GM12891 (cell line): ENCODE data around the gene DMXL1. TPM values are rescaled to one million over a fixed set of nuclear protein-coding genes. Genes with fewer than 3 reads are reported as not detected.

Source experiments
- DNase-seq: peaks from one replicate; pipeline ENCODE4 v3.0.0; 2011; ENCODE audit warnings: low spot score; ENCODE audit not compliant: insufficient read length
- FAIRE-seq: peaks from 2 replicates; lab custom pipeline; 2011; peaks lifted over from hg19 to GRCh38; lab: Jason Lieb, UNC
- PAX5 ChIP-seq: IDR thresholded peaks from 2 replicates; pipeline ENCODE4 v1.6.1; 2011; ENCODE audit warnings: low read length, moderate library complexity, mild to moderate bottlenecking; ENCODE audit not compliant: insufficient read depth, severe bottlenecking
- POLR2A ChIP-seq: IDR thresholded peaks from 2 replicates; pipeline ENCODE4 v1.6.1; 2011; ENCODE audit warnings: low read depth, low read length, control low read depth
- POLR2AphosphoS5 ChIP-seq: IDR thresholded peaks from 2 replicates; pipeline ENCODE4 v1.6.1; 2011; ENCODE audit warnings: low read depth, low read length, control low read depth
- POU2F2 ChIP-seq: IDR thresholded peaks from 2 replicates; pipeline ENCODE4 v1.6.1; 2011; ENCODE audit warnings: low read depth, mild to moderate bottlenecking, control low read depth, low read length, moderate library complexity
- SPI1 ChIP-seq: IDR thresholded peaks from 2 replicates; pipeline ENCODE4 v1.6.1; 2011; ENCODE audit warnings: low read depth, low read length, control low read depth
- TAF1 ChIP-seq: IDR thresholded peaks from 2 replicates; pipeline ENCODE4 v1.6.1; 2011; ENCODE audit warnings: low read depth, low read length, control low read depth
- polyA plus RNA-seq: library from polyadenylated mRNA; unstranded; fragments of >200 nt; gene quantifications from one replicate; pipeline ENCODE4 v1.2.1, GENCODE V29; 2012; ENCODE audit warnings: low read depth, missing spikeins, inconsistent platforms; ENCODE audit not compliant: missing spikeins

DMXL1 gene
- 17.9 TPM for polyA plus RNA-seq

- FAIRE-seq (peak; percentile 91), DNase-seq (peak; percentile 44)
- TF ChIP-seq PAX5 (no peak), SPI1 (no peak), POU2F2 (no peak), POLR2AphosphoS5 (peak; percentile 70; the same call in 1 of the 2 replicates), POLR2A (peak; percentile 67), TAF1 (peak; percentile 50; the same call in 1 of the 2 replicates)
These were observed at the start of gene DMXL1 for GRCh38 chr5:119070828-119071560. Gene DMXL1 (plus strand): TSS chr5:119071087. CDS start chr5:119071570, 483 bp downstream.

DNA sequence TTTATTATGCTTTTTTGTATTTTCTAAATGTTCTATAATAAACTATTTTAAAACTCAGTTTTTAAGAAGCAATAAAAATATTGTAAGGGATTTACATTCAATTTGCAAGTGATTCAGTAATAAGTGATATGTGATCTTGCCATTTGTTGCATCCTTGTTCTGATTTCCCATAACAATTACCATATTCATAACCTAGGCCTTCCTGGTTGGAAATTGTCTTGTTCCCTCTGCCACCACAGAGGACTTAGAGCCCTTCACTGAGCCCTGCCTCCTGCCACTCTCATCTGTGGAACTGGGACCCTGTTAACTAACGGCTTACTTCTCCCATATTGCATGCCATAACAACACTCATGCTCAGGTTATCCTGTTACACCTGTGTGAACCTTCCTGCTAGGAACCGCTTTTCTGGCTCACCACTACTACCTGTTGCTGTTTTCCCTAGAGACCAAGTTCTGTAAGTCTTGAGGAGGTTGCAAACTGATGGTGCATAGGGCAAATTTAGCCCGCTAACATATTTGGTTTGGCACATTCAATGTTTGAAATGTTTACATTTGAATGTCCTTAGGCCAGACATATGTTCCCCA lies 49.6 kb upstream of the DMXL1 start:
- DNase-seq, result no peak
- peak; percentile 58 for FAIRE-seq
- TF ChIP-seq TAF1, result no peak
- TF ChIP-seq SPI1, result no peak
- no peak for TF ChIP-seq POU2F2
- no peak for TF ChIP-seq PAX5
- no peak for TF ChIP-seq POLR2AphosphoS5
- no peak for TF ChIP-seq POLR2A

DNA sequence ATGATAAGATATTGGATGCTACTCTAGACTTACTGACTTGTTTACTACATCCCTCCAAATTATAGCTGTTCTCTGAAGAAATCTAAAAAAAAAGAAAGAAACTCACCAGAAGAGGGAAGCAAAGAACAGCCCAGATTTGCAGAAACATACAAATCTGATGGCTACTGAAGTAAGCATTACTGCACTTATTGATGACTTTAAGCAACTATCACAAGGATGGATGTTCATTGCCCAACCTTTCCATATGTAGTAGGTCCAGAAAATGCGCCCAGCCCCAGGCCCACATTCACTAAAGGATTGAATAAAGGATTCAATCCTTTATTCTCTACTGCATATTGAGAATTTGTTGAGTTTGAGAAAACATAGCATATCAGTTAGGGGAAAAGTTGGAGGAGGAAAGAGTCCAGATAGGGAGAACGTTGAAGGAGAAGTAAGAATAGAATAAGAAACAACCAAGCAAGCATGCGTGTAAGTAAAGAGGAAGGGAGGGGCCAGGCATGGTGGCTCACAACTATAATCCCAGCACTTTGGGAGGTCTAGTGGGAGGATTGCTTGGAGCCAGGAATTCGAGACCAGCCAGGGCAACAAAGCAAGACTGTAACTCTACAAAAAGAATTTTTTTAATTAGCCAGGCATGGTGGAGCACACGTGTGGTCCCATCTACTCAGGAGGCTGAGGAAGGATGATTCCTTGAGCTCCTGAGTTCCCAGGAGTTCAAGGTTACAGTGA lies 48.7 kb upstream of the DMXL1 start:
- DNase-seq, result no peak
- peak; percentile 87 for FAIRE-seq
- TF ChIP-seq TAF1, result no peak

- FAIRE-seq, result peak; percentile 38
- DNase-seq, result no peak
- no peak for TF ChIP-seq SPI1
- no peak for TF ChIP-seq PAX5
- no peak for TF ChIP-seq POU2F2
- TF ChIP-seq POLR2AphosphoS5, result no peak
- TF ChIP-seq POLR2A, result no peak
- no peak for TF ChIP-seq TAF1
These were observed 48.1 kb upstream of the DMXL1 start for GRCh38 chr5:119022773-119023172.

DNA sequence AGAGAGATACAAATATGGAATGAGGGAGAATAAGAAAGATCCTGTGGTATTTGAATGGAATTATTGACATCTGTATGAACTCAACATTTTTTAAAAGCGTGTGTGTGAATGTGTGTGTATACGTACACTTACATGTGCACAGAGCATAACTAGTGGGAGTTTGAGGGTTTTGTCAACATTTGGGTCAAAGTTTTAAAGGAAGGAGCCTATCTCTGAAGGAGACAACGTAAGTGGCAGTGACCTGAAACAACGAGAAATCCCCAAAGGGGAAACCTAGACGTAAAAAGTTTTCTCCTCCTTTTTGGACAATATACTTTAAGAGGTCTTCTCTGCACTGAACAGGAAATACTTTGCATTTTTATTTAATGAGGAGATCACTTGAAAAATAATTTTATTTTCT lies 42.3 kb upstream of the DMXL1 start:
- FAIRE-seq (peak; percentile 68), DNase-seq (no peak)
- TF ChIP-seq TAF1 (no peak), POLR2AphosphoS5 (no peak), PAX5 (no peak), SPI1 (no peak), POLR2A (no peak)

- TF ChIP-seq POU2F2 (peak; percentile 69; the same call in 1 of the 2 replicates), SPI1 (no peak), PAX5 (no peak), POLR2AphosphoS5 (no peak)
- FAIRE-seq (no peak), DNase-seq (no peak)
These were observed 39.6 kb upstream of the DMXL1 start for GRCh38 chr5:119031011-119031886.

GRCh38 chr5:119031905-119032304 lies 39.0 kb upstream of the DMXL1 start:
- DNase-seq, result no peak
- no peak for TF ChIP-seq SPI1
- peak; percentile 47; the same call in 1 of the 2 replicates for TF ChIP-seq POLR2A
- no peak for TF ChIP-seq POU2F2
- no peak for TF ChIP-seq PAX5
- TF ChIP-seq TAF1, result no peak
- TF ChIP-seq POLR2AphosphoS5, result peak; percentile 39; the same call in 1 of the 2 replicates
- FAIRE-seq, result peak; percentile 93

GRCh38 chr5:119032656-119033055 lies 38.2 kb upstream of the DMXL1 start:
- DNase-seq (no peak), FAIRE-seq (peak; percentile 73)
- no peak for TF ChIP-seq TAF1
- TF ChIP-seq PAX5, result no peak
- TF ChIP-seq POU2F2, result no peak
- TF ChIP-seq SPI1, result no peak
- TF ChIP-seq POLR2AphosphoS5, result no peak
- TF ChIP-seq POLR2A, result no peak

DNA sequence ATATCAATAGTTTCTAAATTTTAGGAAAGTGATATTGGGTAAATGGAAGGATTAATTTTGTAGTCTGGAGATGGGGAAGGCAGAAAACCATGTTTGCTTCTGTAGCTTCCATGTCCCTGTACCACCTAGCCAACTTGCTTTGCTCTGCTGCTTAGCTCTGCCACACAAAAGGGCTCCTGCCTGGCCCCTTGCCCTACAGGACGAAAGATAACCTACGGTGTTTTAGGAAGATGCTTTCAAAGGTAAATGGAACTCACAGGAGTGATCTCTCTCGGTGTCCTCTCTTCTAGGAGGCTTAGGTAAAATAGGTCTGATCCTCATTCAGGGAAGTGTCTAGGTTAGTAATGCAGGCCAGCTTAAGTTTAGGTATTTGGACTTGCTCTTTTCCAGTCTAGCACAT lies 37.8 kb upstream of the DMXL1 start:
- no peak for DNase-seq
- peak; percentile 77 for FAIRE-seq
- TF ChIP-seq POLR2AphosphoS5, result no peak
- no peak for TF ChIP-seq TAF1
- no peak for TF ChIP-seq SPI1
- TF ChIP-seq PAX5, result no peak
- TF ChIP-seq POU2F2, result no peak
